OCI-LY1 (cell line): Measurements from ENCODE around the gene CACNA1E.

Experiments
- EZH2 ChIP-seq: fragments of 200-600 bp; sonication (generic), shearing (Covaris generic); IDR thresholded peaks from 2 replicates; pipeline ENCODE4 v1.8.0; 2017; ENCODE audit warnings: borderline replicate concordance, mixed run types, mild to moderate bottlenecking, antibody characterized with exemption, low read length, moderate library complexity, mixed read lengths
- TF ChIP-seq, protein P1 (sequence below): fragments of 200-600 bp; sonication (generic), shearing (Covaris generic); IDR thresholded peaks from 2 replicates; pipeline ENCODE4 v1.5.1; 2017; ENCODE audit warnings: mild to moderate bottlenecking, antibody characterized with exemption, low read length, moderate library complexity, mixed read lengths

DNA sequence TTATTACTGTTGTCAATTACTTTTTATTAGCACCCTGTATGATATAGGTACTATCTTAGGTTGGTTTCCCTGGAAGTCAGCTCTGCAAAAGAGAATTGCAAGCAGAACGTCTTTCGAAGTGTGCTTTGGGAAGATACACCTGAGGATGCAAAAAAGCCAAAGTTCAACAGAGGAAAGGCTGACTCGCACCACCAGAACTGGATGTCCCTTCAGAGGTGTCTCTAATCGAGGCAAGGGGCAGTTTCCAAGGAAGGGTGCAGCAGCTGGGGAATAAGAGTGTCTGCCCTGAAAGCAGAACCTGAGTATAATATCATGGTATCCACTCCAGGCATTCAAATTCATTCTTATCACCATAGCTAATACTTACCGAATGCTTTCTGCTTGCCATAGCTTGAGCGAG, 149.6 kb downstream of the CACNA1E start:
- TF ChIP-seq, protein P1, sequence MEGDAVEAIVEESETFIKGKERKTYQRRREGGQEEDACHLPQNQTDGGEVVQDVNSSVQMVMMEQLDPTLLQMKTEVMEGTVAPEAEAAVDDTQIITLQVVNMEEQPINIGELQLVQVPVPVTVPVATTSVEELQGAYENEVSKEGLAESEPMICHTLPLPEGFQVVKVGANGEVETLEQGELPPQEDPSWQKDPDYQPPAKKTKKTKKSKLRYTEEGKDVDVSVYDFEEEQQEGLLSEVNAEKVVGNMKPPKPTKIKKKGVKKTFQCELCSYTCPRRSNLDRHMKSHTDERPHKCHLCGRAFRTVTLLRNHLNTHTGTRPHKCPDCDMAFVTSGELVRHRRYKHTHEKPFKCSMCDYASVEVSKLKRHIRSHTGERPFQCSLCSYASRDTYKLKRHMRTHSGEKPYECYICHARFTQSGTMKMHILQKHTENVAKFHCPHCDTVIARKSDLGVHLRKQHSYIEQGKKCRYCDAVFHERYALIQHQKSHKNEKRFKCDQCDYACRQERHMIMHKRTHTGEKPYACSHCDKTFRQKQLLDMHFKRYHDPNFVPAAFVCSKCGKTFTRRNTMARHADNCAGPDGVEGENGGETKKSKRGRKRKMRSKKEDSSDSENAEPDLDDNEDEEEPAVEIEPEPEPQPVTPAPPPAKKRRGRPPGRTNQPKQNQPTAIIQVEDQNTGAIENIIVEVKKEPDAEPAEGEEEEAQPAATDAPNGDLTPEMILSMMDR: no peak
- no peak for TF ChIP-seq EZH2
